HG03196 (cell line): ENCODE data around the gene PGA4.

Source experiments
- ATAC-seq: cut with Tn5 transposase; IDR thresholded peaks from one replicate; pipeline ENCODE4 v1.9.1; 2021; ENCODE audit not compliant: unreplicated experiment

The PGA4 gene

GRCh38 chr11:61277186-61278000 lies 55.2 kb downstream of the PGA4 start:
- no peak for ATAC-seq

- no peak for ATAC-seq
Measured at GRCh38 chr11:61278001-61278470, 55.9 kb downstream of the PGA4 start.

GRCh38 chr11:61279934-61280659 lies 58.0 kb downstream of the PGA4 start:
- no peak for ATAC-seq

GRCh38 chr11:61280883-61281580 lies 58.9 kb downstream of the PGA4 start:
- ATAC-seq: no peak
